Head of caudate nucleus (tissue), 42 donors: ENCODE measurements around the gene C9orf72.

Experiments used
- DNase-seq, 42 donors: peaks; one replicate each; pipeline versions ENCODE4 v3.0.0 to v3.0.0-alpha.2; 2020 to 2021; ENCODE audit warnings: mixed read lengths in 7 of 42
- intact Hi-C: fragments of 100-400 bp; cut with DNase I; formaldehyde crosslinking; loops from one replicate; pipeline ENCODE4 v1.15.0; 2022

Gene C9orf72

GRCh38 chr9:27584931-27585330 is 11.7 kb upstream of the C9orf72 start:
- intact Hi-C loops: no loop called here
- no peak for DNase-seq

GRCh38 chr9:27582794-27583193 is 9.5 kb upstream of the C9orf72 start:
- DNase-seq: no peak
- intact Hi-C loops: no loop called here

DNA sequence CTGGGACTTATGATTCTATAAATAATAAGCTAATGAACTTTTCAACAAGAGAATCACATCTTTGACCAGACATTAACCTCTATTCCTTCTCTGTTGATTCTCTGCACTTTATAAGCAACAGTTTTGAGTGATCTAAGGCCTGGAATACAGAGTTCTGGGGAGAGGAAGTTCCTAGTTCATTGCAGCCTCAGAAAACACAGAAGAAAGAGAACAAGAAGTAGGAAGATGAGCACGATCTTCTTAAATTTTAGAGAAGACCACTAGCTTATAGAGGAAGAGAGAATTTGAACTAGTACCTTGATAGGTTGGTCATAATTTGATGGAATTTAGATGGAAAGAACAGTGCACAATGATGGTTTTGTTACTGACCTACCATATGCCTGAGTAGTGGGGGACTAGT is 8.5 kb upstream of the C9orf72 start:
- no peak for DNase-seq
- intact Hi-C loops: no loop called here

DNA sequence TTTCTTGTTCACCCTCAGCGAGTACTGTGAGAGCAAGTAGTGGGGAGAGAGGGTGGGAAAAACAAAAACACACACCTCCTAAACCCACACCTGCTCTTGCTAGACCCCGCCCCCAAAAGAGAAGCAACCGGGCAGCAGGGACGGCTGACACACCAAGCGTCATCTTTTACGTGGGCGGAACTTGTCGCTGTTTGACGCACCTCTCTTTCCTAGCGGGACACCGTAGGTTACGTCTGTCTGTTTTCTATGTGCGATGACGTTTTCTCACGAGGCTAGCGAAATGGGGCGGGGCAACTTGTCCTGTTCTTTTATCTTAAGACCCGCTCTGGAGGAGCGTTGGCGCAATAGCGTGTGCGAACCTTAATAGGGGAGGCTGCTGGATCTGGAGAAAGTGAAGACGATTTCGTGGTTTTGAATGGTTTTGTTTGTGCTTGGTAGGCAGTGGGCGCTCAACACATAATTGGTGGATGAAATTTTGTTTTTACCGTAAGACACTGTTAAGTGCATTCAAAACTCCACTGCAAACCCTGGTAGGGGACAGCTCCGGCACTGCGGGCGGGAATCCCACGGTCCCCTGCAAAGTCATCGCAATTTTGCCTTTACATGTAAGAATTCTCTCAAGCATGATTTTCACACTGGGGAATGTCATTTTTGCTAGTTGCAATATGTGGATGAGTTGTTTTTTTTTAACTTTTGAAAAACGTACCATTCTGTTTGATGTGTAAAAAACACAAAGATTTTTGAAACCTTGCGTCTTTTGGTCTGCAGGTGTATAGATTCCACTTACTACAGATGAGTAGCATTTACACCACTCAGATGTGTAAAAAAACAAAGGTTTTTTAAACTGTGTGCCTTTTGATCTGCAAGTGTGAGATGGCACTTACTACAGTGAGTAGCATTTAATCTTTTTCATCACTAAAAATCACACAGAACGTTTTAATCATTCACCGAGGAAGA is 631 bp upstream of the C9orf72 start:
- intact Hi-C loops: no loop called here
- DNase-seq: peak; percentile 84 to 98 (median 95)

DNA sequence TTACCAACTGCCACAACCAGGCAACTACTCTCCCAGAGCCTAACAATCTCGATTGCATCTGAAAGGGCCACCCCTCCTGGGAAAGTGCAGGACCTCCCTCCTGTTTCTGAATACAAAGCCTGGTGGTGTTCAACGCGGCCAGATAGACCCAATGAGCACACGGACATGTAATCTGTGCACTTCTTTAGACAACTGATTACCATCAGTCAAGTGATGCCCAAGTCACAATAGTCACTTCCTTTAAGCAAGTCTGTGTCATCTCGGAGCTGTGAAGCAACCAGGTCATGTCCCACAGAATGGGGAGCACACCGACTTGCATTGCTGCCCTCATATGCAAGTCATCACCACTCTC is 739 bp downstream of the C9orf72 start:
- intact Hi-C loops: no loop called here
- DNase-seq: peak in 17 of 42 donors; percentile 16 to 79 (median 55)

- intact Hi-C loops: no loop called here
- DNase-seq: no peak
Observed at GRCh38 chr9:27572061-27572460, 1.2 kb downstream of the C9orf72 start.

DNA sequence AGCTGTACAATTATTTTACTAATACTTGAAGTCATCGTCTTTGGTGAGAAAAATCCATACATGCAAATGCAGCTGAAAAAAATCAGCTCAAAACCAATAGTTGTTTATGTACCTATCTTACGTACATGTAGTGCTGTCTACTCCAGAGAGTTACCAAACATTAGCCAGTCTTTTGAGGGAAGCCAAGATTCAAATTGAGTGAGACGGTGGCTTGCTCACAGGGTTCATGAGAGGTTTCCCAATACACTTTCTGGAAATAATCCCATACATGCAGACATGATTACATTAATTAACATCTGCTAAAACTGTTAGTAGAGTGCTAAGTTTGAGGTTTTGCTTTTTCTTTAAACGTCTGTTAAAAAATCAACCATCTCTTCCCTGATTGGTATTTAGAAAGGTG is 2.3 kb downstream of the C9orf72 start:
- intact Hi-C loops: no loop called here

DNA sequence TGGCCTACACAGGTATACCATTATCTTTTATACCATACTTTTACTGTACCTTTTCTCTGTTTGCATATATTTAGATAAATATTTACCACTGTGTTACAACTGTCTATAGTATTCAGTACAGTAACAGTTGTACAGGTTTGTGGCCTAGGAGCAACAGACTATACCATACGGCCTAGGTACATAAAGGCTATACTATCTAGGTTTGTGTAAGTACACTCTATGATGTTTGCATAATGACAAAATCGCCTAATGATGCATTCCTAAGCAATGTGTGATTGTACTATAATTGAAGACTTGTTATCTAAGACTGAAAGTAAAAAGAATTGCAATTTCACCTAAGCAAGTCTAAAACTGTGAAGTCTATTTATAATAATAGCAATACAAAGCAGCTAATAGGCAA is 3.9 kb downstream of the C9orf72 start:
- intact Hi-C loops: no loop called here
- no peak for DNase-seq

More for the DNA sequence above, 2.3 kb downstream of the C9orf72 start:
- no peak for DNase-seq

- DNase-seq: no peak
- intact Hi-C loops: no loop called here
Observed at GRCh38 chr9:27566118-27566517, 7.2 kb downstream of the C9orf72 start.

DNA sequence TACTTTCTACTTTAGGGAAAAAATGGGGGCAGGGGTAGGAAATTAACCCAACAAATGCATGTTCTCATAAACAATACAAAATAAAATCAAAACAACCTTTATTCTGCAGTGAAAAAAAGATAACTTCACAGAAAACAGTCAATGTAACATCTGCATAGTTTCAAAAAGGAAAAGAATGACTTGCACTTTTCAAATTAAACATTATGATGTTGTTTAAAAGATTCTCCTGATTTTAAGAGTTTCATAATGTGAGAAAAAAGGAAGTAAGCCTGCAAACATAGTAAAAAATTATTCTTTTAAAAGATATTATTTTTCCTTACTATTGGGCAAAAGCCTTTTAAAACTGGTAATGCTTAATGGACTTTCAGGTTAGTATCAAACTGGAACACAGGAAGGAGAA is 7.6 kb downstream of the C9orf72 start:
- intact Hi-C loops: no loop called here
- DNase-seq: no peak

GRCh38 chr9:27564670-27565069 is 8.6 kb downstream of the C9orf72 start:
- intact Hi-C loops: no loop called here
- DNase-seq: no peak

- intact Hi-C loops: no loop called here
- no peak for DNase-seq
Observed at GRCh38 chr9:27563738-27564430, 9.4 kb downstream of the C9orf72 start.

DNA sequence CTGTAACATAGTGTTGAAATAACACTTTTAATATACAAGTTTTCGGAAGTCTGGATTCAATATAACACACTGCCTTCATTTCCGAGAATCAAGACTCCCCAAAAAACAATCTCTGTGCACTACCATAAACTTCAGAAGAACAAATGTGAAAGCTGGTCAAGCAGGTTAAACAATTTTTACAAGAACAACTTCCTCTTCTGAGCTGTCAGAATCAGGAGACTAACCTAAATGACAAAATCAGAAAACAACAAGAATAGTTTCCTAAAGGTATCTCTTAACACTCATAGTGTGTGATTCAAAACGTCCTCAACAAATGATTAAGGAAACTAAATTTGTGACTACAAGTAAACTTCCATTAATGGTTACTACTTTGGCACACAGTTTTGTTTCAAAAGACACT is 11.6 kb downstream of the C9orf72 start:
- intact Hi-C loops: no loop called here
- DNase-seq: no peak

- DNase-seq: no peak
- intact Hi-C loops: no loop called here
Observed at GRCh38 chr9:27560457-27560856, 12.8 kb downstream of the C9orf72 start.

GRCh38 chr9:27558307-27558706 is 15.0 kb downstream of the C9orf72 start:
- DNase-seq: no peak
- intact Hi-C loops: no loop called here

DNA sequence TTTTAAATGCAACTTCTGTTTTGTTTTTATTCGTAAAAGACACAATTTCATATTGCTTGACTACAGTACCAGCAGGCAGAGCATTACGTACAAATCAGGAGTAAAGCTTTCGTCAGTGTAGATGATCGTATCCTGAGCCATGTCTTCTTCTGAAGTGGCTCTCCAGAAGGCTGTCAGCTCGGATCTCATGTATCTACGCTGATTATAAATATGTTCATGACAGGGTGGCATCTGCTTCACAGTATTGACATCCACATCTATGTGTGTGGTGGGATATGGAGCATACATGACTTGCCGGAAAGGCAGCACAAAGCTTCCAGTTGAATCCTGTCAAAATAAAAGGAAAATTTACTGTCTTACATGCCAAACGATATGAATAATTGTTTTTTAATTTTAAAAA is 16.8 kb downstream of the C9orf72 start:
- intact Hi-C loops: no loop called here
- DNase-seq: no peak

- no peak for DNase-seq
- intact Hi-C loops: no loop called here
Observed at GRCh38 chr9:27554712-27555111, 18.6 kb downstream of the C9orf72 start.

DNA sequence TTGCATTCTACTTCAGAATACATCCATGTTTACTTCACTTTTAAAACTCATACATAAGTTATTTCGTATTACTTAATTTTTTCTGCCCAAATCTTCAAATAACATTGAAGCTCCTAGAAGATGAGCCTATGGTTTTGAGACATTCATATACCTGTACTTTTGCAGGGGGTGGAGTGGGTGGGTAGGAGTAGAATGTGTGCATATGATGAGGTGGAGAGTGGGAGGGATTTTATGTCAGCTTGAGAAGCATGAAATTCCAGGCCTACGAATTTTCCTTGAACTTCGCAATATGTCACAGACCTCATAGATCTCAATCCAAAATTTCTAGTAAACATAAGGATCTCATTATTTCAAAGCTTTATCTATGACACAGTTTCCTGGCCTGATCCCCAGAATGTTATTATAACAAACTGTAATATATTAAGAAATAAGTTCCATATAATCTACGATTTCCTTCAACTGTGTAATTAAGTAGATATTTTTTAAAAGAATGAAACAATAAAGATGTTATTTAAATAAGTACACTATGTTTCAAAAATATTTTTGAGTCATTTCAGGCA is 24.0 kb downstream of the C9orf72 start:
- DNase-seq: peak in 10 of 42 donors; percentile 18 to 79 (median 48)
- intact Hi-C loops: loop anchor here (5.0 kb wide), 1 partner anchor 217 kb away; no protein-coding TSS in a partner anchor

DNA sequence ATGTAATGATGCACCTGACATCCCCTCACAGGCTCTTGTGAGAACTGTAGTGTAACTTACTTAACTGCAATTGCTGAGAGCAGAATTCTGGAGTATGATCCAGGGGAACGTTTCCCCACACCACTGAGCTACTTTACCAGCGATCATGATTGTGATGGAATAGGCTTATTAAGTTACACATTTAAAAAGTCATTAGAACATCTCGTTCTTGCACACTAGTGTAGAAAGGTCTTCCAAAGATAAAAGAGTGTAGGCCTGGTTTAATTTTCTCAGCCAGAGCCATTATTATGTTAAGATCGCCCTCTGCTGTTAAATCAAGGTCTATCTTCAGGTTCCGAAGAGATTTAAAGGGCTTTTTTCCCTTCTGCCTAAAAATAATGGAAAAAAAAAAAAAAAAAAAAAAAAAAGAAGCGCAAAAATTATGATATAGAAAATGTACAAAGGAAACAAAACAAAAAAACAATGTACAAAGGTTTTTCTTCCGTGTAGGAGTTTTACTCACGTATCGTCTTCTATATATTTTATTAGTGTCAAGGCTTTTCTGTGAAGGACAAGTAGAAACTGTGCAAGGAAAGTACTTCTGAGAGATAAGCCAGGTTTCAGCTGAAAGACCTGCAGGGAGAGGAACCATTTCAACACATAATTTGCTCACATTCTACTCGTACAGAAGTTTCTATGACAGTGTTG is 25.1 kb downstream of the C9orf72 start:
- DNase-seq: peak in 2 of 42 donors; percentile 49 to 65
- intact Hi-C loops: loop anchor here (5.0 kb wide), 1 partner anchor 216 kb away; no protein-coding TSS in a partner anchor
